HG03064 (cell line): Measurements from ENCODE around the gene LSAMP.

ENCODE experiments used
- ATAC-seq: cut with Tn5 transposase; IDR thresholded peaks from one replicate; pipeline ENCODE4 v1.9.1; 2021; ENCODE audit warnings: low read depth; ENCODE audit not compliant: unreplicated experiment

Gene LSAMP

GRCh38 chr3:116186049-116186448 is 259.2 kb downstream of the LSAMP start:
- no peak for ATAC-seq

- ATAC-seq = no peak
Measured at GRCh38 chr3:116181159-116181558, 264.1 kb downstream of the LSAMP start.

GRCh38 chr3:116179091-116179490 is 266.2 kb downstream of the LSAMP start:
- no peak for ATAC-seq

- ATAC-seq = no peak
Measured at GRCh38 chr3:116176974-116177555, 268.2 kb downstream of the LSAMP start.

- ATAC-seq = no peak
Measured at GRCh38 chr3:116166121-116166520, 279.2 kb downstream of the LSAMP start.

DNA sequence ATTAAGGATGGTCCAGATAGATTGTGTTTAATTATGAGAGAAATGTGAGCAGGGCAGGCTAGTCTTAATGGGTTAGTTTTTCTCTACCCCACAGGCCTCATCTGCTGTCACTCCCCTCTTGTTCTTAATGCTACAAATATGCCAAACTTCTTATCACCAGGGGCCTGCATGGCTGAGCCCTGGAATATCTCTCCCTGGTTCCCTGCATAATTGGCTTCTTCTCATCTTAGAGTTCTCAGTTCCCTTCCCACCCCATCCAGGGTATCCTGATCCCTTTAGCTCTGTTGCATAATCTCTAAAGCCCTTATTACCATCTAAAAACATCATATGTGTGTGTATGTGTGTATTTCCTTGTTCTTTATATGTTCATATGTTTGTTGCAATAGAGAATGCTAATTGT is 279.6 kb downstream of the LSAMP start:
- ATAC-seq = no peak

GRCh38 chr3:116165135-116165534 is 280.2 kb downstream of the LSAMP start:
- no peak for ATAC-seq

- no peak for ATAC-seq
Measured at GRCh38 chr3:116164039-116164438, 281.2 kb downstream of the LSAMP start.

DNA sequence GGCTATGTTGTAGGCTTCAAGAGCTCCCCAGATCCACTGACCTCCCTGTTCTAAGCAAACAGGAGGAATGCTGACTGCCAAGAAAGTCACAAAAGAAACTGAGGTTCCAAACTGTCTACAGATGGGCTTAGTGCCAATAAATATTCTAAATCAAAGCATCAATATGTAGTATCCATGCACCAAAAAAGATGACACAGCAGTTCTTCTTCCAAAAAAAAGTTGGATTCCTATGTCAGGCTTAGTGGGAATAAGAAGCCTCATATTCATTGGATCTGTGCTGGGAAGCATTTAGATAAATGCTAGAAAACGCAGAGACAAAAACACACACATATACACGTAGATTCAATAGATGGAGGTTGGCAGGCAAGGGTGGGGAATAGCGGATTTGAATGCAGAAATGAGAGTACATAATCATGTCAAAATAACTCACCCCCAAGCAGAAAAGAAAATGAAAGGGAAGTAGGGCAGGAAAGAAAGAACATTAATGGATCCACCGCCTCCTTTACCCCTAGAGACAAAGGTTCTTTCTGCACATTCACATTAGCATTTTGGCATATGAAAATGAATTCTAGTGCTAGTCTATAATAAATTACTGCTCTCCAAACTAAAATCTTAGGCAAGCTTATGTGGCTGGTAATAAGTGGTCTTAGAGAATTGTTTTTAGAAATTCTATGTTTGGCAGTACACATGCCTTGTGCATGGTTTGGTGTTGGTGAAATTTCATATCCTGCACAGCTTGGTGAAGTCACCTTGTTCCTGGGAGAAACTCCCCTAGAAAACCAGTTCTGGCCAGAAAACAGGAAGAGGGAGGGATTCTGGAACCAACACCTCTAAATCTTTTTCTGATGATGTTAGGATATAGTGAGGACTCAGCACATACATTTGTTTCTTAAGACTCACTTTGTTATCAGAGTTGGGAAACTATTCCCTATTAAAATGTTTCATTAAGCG is 283.4 kb downstream of the LSAMP start:
- no peak for ATAC-seq

- ATAC-seq = no peak
Measured at GRCh38 chr3:116160594-116160993, 284.7 kb downstream of the LSAMP start.

DNA sequence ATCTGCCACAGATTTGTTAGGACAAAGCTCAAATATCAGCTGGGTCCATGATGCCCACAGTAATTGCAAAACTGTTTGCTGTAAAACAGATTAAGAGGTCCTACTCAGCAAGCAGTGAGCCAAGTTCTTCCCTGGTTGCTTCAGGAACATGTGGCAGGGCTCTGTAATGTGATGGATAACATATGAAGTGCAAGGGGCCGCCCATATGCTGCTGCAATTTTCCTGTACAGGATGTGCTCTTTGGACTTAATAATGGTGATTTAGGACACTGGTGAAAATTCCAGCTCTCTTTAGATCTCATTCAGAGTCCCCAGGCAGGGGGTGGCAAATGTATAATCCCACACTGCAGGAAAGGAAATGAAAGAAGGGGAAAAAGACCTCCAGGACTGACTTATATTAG is 289.4 kb downstream of the LSAMP start:
- ATAC-seq = no peak

DNA sequence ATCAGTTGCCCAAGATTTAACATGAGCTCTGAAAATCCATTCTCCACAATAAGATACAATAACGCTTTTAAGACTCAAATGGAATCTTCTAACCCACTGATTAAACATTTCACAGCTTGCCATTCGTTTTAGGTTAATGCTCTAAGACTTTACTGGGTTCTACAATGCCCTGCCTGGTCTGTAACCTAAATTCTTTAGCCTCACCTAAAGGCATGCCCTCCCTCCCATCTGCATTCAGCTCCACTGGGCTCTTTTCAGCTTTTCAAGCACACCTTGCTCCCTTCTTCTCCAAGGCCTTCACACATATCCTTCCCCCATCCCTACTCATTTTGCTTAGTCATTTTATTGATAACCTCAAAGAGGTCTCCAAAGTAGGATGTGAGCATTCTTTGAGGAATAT is 290.9 kb downstream of the LSAMP start:
- ATAC-seq = no peak

- no peak for ATAC-seq
Measured at GRCh38 chr3:116153174-116153573, 292.1 kb downstream of the LSAMP start.

- ATAC-seq = no peak
Measured at GRCh38 chr3:116150655-116151167, 294.6 kb downstream of the LSAMP start.

- ATAC-seq = no peak
Measured at GRCh38 chr3:116148881-116149851, 296.1 kb downstream of the LSAMP start.

- no peak for ATAC-seq
Measured at GRCh38 chr3:116145613-116146012, 299.7 kb downstream of the LSAMP start.

DNA sequence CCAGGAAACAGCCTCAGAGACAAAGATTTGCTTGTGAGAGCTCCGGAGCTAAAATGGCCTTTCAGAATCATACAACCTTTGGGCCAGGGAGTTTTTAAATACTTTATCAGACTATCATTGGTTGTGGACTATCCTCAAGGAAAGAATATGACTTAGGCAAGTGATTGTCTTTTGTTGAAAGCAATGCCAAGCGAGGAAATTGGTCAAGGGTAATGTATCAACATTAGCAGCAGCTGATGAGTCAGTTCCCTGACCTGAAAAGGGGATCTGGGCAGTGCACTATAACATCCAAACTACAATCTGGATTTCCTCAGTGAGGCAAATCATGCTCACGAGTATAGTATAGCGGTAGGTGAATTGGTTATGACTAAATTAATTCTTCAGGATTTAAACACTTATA is 303.6 kb downstream of the LSAMP start:
- ATAC-seq = no peak

DNA sequence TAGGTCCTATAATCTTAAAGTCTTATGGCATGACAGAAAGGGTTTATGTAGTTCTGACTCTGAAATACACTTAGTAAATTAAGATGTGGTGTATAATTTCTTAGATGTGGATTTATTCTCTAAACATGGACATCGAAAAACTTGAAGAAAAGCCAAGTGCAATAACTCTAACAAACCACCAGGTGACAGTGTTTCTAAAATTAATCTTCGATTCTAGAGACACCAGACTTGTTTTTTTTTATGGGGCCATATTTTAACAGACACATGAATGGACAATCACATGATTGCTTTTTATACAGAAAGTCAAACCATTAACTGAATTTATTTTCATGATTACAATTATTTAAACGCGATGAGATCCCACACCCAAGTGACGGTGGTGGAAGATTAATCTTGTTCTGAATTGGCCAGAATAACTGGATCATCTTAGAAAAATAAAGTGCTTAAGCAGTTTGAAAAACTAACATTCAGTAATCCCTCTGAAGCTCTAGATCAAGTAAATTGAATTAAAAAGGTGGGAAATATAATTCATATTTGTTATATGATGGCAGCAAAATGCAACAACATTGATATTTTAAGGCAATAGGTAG is 305.1 kb downstream of the LSAMP start:
- no peak for ATAC-seq

DNA sequence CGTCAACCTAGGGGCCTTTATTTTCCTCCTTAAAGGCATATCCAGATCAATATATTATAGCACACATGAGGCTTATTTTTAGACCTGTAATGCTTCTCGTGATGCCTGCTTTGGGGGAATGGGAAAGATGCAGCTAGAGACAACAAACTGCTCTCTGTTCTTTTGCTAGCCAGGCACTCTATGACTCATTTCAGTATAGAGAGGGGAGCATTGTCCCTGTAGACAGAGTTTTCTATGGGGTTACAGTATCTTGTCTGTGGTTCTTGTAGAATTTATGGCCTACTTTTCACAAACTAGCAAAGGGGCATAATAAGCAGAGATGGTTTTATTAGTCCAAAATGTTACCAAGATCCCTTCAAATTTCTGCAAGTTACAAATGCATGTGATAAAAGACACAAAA is 305.6 kb downstream of the LSAMP start:
- ATAC-seq = no peak

GRCh38 chr3:116135457-116136085 is 309.7 kb downstream of the LSAMP start:
- no peak for ATAC-seq
